ENCODE measurements around the gene ERMP1. TPM values are rescaled to one million over a fixed set of nuclear protein-coding genes. Genes with fewer than 3 reads are reported as not detected.
A peak's percentile ranks its signal among the peaks of the same experiment; 100 is the strongest.

The ERMP1 gene
- total and polyA plus RNA-seq, 10 of the 15 experiments (the other 5 are each of a cell fraction or from before 2014, with no cell fraction given): 2.4 to 42.1 (median 8.1) TPM

DNA sequence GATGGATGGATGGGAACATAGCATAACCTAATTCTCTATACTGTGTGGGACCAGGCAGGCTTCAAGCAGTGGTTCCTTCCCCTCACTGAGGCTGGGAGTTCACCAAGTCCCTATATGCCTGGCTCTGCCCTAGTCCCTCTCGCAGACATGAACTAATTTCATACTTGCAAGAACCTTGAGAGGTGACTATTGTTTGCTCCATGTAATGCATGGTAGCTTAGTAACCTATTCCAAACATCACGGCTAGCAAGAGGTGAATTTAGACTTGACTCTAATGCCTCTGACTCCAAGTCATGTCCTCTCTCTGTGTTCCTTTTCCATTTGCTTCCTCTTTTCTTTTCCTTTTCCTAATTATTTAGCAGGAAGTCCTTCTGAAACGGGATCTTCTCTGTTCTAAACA, 25.9 kb upstream of the ERMP1 start:
- Histone ChIP-seq H3K27ac (ENCODE audit: control insufficient read depth, insufficient read depth) (no peak overlapping the region), H3K36me3 (ENCODE audit: control insufficient read depth in 2 of 2, insufficient read depth in 2 of 2, low read length in 1 of 2) (no peaks in the 10 kb centered on the region), H4K20me1 (ENCODE audit: control insufficient read depth, insufficient read depth) (no peaks in the 10 kb centered on the region; the same call in 1 of the 2 replicates), H3K79me2 (ENCODE audit: control insufficient read depth, insufficient read depth, low read length) (no peaks in the 10 kb centered on the region), H3K9ac (ENCODE audit: control insufficient read depth, insufficient read depth, low read length) (no peak overlapping the region), H2AFZ (ENCODE audit: control insufficient read depth, low read depth, low read length) (no peak overlapping the region), H3K4me2 (ENCODE audit: control insufficient read depth, insufficient read depth) (no peak overlapping the region), H3K4me1 (ENCODE audit: control insufficient read depth, insufficient read depth, low read length) (no peaks in the 10 kb centered on the region), H3K27me3 (replicated peaks in 1 of 2; ENCODE audit: control insufficient read depth in 2 of 2, insufficient read depth in 2 of 2, low read length in 1 of 2) (no peaks in the 10 kb centered on the region), H3K9me3 (replicated peaks; ENCODE audit: control insufficient read depth, insufficient read depth, low read length) (no peaks in the 10 kb centered on the region; the same call in 2 of the 3 replicates), H3K4me3 (no peak overlapping the region)
- ChIA-PET POLR2A (interaction anchor here (0.5 to 1.8 kb wide), 3 partner anchors 10 to 50 kb away, joined by 3 to 4 read pairs (median 4); no protein-coding TSS in a partner anchor), SMC1A (ENCODE audit: uncharacterized antibody, unreplicated experiment) (interaction anchor here (1.0 to 2.2 kb wide), 4 partner anchors 8 to 29 kb away, joined by 3 to 7 read pairs (median 4); no protein-coding TSS in a partner anchor), CTCF (interaction anchor here (1.2 kb wide), 1 partner anchor 10 kb away, joined by 3 read pairs; no protein-coding TSS in a partner anchor), RAD21 (ENCODE audit: unreplicated experiment) (interaction anchor here (1.0 to 1.3 kb wide), 2 partner anchors 13 to 28 kb away, joined by 3 read pairs; no protein-coding TSS in a partner anchor)
- DNase-seq (ENCODE audit: low read depth, low spot score) (no peak), ATAC-seq (no peak), FAIRE-seq (peak; percentile 13)
- WGBS (ENCODE audit: insufficient coverage, insufficient replicate concordance, low lambda C conversion rate, missing lambda C conversion rate): 60% methylated on average over 3 of the region's 3 CpGs
- BruUV-seq (replicated peaks): no TSS peak
- intact Hi-C loops (cut with micrococcal nuclease; ENCODE audit: unreplicated experiment): no loop called here
- no peak for TF ChIP-seq NR2C2 (IDR thresholded peaks at IDR 0.05; ENCODE audit: borderline replicate concordance, control insufficient read depth, insufficient read length, low read depth)
- TF ChIP-seq RBBP5 (conservative IDR thresholded peaks at IDR 0.05): no peak
- no peak for TF ChIP-seq ZNF384 (IDR thresholded peaks at IDR 0.05; ENCODE audit: borderline replicate concordance, low read depth, low read length)
- TF ChIP-seq HDGF (IDR thresholded peaks at IDR 0.05): no peak
- TF ChIP-seq, protein P1, sequence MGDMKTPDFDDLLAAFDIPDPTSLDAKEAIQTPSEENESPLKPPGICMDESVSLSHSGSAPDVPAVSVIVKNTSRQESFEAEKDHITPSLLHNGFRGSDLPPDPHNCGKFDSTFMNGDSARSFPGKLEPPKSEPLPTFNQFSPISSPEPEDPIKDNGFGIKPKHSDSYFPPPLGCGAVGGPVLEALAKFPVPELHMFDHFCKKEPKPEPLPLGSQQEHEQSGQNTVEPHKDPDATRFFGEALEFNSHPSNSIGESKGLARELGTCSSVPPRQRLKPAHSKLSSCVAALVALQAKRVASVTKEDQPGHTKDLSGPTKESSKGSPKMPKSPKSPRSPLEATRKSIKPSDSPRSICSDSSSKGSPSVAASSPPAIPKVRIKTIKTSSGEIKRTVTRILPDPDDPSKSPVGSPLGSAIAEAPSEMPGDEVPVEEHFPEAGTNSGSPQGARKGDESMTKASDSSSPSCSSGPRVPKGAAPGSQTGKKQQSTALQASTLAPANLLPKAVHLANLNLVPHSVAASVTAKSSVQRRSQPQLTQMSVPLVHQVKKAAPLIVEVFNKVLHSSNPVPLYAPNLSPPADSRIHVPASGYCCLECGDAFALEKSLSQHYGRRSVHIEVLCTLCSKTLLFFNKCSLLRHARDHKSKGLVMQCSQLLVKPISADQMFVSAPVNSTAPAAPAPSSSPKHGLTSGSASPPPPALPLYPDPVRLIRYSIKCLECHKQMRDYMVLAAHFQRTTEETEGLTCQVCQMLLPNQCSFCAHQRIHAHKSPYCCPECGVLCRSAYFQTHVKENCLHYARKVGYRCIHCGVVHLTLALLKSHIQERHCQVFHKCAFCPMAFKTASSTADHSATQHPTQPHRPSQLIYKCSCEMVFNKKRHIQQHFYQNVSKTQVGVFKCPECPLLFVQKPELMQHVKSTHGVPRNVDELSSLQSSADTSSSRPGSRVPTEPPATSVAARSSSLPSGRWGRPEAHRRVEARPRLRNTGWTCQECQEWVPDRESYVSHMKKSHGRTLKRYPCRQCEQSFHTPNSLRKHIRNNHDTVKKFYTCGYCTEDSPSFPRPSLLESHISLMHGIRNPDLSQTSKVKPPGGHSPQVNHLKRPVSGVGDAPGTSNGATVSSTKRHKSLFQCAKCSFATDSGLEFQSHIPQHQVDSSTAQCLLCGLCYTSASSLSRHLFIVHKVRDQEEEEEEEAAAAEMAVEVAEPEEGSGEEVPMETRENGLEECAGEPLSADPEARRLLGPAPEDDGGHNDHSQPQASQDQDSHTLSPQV (IDR thresholded peaks at IDR 0.05): no peak
- in situ Hi-C loops (cut with MboI): no loop called here

All from GM12878 (cell line).